Measurements from ENCODE around the gene ST6GALNAC1. TPM values are rescaled to one million over a fixed set of nuclear protein-coding genes. Genes with fewer than 3 reads are reported as not detected.

The ST6GALNAC1 gene
- total and polyA plus RNA-seq, 2 of the 8 experiments (the other 6 are each of a cell fraction or from before 2014, with no cell fraction given), result not detected

DNA sequence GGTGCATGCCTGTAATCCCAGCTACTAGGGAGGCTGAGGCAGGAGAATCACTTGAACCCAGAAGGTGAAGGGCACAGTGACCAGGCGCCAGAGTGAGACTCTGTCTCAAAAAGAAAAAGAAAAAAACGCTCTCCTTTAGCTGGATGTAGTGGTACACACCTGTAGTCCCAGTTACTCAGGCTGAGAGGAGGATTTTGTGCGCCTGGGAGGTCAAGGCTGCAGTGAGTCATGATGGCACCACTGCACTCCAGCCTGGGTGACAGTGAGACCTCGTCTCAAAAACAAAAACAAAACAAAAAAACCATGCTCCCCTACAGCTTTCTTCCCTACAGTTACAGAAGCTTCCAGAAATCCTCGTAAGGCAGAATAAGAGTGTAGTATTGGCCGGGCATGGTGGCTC lies 33.1 kb upstream of the ST6GALNAC1 start (continued):
- TF ChIP-seq KDM1A (IDR thresholded peaks at IDR 0.05; ENCODE audit: borderline replicate concordance, low read length) (no peak), BACH1 (IDR thresholded peaks at IDR 0.05; ENCODE audit: low read length) (no peak), RBBP5 (IDR thresholded peaks at IDR 0.05; ENCODE audit: borderline replicate concordance, low read depth, low read length) (no peak), ATF2 (IDR thresholded peaks at IDR 0.05; ENCODE audit: low read length) (no peak)
